NCI-H446 treated with DMSO at 0.1 percent for 48 hours (cell line): ENCODE data around the gene USP5.
"Not testable (repeated sequence)": the region's sequence is repeated elsewhere in the genome, so short reads cannot be mapped to it uniquely, and the experiment has no call there.

Experiments used
- DNase-seq: peaks from one replicate; lab custom pipeline; 2025; lab: John Stamatoyannopoulos, UW

USP5 gene

DNA sequence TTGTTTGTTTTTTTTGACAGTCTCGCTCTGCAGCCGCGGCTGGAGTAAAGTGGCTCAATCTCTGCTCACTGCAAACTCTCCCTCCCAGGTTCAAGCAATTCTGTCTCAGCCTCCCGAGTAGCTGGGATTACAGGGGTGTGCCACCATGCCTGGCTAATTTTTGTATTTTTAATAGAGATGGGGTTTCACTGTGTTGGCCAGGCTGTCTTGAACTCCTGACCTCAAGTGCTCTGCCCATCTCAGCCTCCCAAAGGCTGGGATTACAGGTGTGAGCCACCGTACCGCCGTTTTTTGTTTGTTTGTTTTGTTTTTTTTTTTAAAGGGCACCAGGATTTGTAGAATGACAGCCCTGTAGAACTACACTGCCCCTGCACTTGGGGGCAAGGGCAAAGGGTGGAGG, 36.8 kb downstream of the USP5 start:
- not testable (repeated sequence) for DNase-seq

DNA sequence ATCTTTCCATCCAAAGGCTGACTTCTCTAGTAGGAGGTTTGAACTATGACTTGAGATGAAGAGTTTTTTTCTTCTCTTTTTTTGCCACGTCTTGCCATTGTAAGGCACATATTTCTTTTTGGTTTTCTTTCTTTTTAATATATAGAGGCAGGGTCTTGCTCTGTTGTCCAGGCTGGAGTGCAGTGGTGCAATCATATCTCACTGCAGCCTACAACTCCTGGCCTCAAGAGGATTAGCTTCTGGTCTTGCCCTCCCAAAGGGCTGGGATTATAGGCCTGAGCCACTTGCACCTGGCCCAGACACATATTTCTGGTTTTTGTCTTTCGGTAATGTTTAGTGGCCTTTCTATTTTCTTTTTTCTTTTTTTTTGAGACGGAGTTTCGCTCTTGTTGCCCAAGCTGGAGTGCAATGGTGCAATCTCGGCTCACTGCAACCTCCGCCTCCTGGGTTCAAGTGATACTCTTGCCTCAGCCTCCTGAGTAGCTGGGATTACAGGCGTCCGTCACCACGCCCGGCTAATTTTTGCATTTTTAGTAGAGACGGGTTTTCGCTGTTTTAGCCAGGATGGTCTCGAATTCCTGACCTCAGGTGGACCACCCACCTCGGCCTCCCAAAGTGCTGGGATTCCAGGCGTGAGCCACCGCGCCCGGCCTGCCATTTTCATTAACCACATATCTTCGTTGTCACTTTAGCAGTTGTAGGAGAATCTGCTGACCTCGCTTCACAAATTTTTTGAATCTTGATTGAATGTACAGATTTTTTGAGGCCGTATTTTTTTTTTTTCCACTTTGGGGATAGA, 38.0 kb downstream of the USP5 start:
- not testable (repeated sequence) for DNase-seq

DNA sequence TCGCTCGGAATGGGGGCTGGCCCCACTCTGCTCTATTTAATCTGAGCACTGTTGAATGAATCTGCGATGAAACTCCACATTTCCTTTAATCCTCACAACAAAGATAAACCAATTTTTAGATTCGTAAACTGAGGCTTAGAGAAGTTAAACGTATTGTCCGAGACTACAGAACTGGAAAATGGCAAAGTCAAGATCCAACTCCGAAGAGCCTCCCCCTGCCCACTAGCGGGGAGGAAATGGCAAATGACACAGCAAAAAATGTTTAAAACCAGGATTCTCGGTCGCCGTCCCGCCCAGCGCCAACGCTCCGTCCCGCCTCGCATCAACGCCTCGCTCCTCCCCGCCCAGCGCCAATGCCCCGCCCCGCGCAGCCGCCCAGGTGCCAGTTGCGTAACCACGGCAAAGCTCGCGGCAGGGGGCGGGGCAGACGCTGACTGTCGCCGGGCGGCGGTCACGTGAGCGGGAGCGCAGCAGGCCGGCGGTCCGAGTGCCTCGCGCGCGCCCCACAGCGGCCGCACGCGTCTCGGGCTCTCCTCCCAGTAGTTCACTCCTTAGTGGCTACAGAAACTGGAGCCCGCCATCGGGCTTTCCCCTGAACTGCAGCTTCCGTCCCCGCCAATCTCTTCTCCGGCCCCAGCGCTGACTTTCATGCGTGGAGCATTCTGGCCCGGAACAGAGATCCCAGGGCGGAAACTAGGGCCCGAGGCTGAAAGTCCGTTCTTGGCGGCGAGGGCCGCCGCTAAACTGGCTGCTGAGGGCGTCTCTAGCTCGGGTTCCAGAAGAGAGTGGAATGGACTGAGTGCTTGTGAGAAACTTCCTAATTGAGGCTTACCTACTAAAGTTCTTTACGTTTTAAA, 39.1 kb downstream of the USP5 start:
- DNase-seq: peak; percentile 94

DNA sequence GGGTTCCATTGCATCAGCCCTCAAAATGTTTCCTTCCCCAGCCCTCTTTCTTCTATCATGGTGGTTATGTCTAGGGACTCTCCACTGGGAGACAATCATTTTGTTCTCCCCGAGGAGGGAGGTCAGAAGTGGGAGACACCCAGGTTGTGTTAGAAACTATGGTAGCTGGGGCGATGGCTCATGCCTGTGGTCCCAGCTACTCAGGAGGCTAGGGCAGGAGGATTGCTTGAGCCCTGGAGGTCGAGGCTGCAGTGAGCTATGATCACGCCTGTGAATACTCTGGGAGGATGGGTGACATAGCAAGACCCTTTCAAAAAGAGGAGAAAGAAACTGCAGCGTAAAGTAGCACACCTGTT, 39.7 kb downstream of the USP5 start:
- DNase-seq: no peak

DNA sequence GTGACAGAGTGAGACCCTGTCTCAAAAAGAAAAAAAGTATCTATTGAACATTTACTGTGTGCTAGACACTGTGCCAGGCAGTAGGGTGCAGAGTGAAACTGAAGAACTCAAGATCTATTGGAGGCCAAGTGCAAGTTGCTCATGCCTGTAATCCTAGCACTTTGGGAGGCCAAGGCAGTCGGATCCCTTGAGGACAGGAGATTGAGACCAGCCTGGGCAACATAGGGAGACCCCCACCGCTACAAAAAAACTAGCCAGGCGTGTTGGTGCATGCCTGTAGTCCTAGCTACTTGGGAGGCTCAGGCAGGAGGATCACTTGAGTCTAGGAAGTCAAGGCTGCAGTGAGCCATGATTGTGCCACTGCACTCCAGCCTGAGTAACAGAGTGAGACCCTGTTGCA, 40.7 kb downstream of the USP5 start:
- DNase-seq: not testable (repeated sequence)

DNA sequence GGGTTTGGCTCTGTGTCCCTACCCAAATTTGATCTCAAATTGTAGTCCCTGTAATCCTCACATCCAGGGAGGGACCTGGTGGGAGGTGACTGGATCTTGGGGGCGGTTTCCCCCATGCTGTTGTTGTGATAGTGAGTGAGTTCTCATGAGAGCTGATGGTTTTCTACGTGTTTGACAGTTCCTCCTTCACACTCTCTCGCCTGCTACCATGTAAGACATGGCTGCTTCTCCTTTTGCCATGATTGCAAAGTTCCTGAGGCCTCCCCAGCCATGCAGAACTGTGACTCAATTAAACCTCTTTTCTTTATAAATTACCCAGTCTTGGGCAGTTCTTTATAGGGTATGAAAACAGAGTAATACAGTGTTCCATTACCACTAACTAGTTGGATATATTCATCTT, 42.4 kb downstream of the USP5 start:
- DNase-seq: no peak

DNA sequence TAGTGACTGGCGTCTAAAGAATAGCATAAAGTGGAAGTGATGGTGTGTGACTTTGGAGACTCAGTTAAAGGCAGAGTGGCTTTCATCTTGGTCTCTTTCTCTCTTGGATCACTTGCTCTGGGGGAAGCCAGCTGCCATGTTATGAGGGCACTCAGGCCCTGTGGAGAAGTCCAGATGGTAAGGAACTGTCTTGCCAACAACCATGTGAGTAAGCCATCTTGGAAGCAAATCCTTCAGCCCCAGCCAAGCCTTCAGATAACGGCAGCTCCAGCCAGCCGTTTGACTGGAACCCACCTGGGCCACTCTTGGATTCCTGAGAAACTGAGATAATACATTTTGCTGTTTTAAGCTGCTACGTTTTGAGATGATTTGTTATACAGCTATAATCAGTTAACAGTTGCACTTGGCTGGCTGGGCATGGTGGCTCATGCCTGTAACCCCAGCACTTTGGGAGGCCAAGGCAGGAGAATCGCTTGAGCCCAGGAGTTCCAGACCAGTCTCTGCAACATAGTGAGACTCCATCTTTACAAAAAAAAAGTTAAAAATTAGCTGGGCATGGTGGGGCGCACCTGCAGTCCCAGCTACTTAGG, 45.0 kb downstream of the USP5 start:
- DNase-seq: peak; percentile 80

DNA sequence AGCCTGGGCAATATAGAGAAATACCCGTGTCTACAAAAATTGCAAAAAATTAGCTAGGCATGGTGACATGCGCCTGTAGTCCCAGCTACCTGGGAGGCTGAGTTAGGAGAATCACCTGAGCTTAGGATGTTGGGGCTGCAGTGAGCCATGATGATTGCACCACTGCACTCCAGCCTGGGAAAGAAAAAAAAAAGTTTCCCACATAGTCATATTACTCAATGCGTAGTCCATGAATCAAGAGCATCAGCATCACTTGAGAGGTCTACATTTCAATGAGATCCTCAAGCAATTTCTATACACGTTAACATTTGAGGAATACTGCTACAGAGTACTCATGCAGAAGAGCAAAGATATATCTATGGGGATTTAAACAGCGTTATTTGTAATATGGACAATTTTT, 47.5 kb downstream of the USP5 start:
- no peak for DNase-seq

DNA sequence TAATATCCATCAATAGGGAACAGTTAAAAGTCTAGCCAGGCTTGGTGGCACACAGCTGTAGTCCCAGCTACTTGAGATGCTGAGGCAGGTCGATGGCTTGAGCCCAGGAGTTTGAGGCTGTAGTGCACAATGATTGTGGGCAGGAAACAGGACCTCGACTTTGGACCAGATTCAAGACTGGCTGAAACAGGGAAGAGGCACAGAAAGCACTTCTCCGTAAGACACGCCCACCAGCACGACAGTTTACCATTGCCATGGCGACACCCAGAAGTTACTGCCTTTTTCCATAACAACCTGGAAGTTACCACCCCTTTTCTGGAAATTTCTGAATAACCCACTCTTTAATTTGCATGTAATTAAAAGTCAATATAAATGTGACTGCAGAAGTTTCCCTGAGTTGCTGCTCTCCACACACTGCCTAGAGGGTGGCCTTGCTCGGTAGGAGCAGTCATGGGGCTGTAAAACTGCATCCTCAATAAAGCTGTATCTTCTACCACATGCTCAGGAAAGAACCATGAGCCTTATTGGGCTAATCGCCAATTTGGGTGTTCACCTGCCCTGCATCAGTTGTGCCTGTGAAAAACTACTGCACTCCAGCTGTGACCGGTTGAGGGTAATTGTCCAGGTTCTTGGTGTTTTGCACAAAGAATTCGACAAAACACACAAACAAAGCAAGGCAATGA, 48.0 kb downstream of the USP5 start:
- DNase-seq: no peak

DNA sequence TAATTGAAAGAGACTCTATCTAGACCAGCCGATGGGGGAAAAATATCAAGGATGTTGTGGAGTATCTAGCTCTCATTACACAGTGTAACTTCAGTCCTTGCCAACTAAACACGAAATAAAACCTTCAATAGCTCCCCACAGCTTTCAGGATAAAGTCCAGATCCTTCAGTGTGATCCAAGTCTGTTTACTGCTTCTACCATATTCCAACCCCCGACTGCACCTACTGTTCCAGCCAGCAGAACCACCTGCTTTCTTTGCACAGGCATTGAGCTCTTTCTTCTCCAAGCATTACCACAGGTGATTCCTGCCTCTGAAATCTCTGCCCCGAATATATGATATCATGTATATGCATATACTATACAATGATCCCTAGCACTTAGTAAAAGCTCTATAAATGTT, 50.5 kb downstream of the USP5 start:
- no peak for DNase-seq

DNA sequence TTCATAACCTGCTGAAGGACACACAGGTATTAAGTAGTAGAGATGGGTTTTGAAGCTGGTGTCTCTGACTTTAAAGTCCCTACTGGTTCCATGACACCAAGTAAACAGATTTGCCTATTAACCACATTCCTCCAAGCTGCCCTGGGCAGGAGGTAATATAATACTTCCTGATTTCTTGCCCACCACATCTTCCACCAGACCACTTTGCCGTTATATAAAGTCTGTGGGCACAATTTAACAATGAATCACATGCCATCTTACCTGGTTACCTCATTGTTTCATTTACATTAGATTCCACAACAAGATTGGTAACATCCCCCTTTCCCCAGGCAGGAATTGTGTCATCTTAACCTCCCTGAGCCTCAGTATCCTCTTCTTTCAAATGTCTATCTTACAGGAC, 51.8 kb downstream of the USP5 start:
- DNase-seq: no peak

DNA sequence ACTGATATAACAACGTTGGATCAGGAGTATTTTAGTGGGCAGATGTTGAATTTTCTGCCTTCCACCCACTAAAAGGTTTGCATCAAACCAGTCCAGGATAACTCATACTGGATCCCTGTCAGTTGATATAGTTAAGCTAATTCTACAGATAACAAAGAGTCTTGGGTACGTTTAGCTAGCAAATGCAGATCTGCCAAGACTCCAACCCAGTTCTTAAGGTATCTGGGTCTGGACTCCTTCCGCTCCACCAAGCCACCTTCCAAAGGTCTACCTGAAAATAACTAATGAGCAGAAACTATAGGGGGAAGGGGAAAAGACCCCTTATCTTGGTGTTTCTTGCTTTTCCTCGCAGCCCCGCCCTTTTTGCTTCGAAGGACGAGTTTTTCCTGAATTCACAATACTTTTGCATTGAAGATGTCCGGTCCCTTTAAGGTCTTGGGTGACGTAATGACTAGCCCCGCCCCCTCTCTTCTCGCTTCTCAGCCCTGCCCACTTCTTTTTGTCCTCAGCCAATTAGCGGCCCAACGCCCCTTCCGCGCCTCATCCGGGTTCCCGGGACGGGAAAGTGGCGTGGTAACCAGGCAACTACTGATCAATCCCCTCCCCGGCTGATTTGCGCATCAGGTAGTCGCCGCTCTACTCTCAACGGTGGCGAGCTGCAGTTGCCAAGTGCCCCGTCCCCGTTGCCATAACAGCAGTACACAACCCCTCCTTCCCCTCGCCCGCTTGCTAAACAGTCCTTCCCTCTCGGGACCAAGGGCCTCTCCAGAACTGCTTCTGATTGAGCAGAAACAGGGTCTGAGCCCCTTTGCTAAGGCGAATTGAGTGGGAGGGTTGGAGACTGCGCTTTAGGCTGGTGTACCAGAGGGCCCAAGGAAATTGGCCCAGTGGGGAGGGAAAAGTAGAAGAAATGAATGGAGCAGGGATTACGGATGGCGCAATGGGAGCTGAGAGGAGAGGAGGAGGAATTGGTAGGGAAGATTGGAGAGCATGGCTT, 52.6 kb downstream of the USP5 start, which contains the start of gene LRRC23:
TSS of gene LRRC23 (plus strand) at position 543 of the 997 bp plus-strand sequence. CDS start 812 bp downstream, outside the sequence.
- peak; percentile 94 for DNase-seq

DNA sequence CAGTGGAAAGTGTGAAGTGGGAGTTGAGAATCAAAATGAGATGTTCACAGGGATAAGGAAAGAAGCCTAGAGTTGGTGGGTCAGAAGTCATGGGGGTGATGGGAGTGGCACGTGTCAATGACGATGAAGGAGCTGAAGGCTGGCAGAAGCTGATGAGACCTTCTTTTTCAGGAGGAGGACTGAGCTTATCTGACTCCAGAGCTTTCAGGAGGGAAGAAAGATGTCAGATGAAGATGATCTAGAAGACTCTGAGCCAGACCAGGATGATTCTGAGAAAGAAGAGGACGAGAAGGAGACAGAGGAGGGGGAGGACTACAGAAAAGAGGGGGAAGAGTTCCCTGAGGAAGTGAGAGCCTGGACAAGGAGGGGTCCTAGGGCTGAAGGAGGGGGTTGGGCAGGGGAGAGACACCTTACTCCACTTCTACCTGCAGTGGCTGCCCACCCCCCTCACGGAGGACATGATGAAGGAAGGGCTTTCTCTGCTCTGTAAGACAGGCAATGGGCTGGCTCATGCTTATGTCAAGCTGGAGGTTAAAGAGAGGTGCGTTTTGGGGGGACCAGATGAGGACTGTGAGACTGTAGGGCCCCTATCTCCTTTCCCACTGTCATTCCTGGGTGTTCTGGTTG, 53.6 kb downstream of the USP5 start:
- DNase-seq: no peak

DNA sequence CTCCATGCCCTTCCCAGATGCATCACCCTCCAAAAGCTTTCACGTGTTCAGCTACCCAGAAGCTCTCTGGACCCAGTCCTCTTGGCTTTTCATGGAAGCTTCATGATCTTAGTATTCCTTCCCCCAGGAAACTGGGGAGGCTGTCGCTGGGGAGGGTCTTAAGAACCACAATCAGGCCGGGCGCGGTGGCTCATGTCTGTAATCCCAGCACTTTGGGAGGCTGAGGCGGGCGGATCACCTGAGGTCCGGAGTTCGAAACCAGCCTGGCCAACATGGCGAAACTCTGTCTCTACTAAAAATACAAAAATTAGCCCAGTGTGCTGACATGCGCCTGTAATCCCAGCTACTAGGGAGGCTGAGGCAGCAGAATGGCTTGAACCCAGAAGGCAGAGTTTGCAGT, 56.2 kb downstream of the USP5 start:
- DNase-seq: not testable (repeated sequence)

DNA sequence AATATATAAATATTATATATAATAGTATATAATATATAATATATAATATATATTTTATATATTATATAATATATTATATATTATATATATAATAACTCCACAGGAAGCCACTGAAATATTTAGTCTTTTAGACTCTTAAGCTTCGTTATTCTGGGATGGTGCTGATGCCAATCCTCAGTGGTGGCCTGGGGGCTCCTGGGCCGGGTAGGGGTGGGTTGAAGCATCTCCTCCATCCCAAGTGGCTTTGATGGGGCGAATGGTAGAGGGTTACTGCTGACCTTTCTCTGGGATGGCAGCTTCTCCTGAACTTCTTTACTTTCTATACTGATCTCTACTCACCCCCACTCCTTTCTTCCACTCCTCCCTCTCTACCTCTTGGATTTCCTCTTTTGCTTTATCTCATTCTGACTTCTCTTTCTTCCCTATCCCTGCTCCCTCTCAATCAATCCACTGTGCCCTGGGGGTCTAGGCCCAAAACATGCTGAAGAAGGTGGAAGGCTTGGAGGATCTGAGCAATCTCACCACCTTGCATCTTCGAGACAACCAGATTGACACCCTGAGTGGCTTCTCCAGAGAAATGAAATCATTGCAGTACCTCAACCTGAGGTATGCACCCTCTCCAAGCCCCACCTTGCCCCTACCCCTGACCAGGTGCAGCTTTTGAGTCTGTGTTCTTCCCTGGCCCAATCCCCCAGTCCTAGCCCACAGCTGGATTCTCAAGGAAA, 57.6 kb downstream of the USP5 start:
- DNase-seq: no peak

DNA sequence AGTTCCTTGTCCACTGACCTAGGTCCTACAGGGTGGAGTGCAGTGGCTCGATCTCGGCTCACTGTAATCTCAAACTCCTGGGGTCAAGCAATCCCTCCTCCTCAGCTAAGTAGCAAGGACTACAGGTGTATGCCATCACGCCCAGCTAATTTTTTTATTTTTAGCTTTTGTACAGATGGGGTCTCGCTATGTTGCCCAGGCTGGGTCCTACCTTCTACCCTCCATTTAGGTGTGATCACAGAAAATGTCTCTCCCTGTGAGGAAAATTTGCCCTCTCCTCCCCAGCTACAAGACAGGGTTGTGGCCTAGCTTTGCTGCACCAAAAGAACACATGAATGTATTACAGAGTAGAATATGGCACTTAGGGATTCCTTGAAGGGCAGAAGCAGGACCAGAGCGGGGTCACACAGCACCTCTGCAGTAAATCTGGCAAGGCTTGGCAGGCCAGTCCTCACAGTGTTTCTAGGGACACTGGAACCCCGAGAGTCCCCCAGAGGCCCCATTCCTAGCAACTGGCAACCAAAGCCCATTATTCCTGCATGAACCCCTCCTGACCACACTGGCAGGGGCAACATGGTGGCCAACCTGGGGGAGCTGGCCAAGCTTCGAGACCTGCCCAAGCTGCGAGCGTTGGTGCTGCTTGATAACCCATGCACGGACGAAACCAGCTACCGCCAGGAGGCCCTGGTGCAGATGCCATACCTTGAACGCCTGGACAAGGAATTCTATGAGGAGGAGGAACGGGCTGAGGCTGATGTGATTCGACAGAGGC, 60.4 kb downstream of the USP5 start:
- DNase-seq: no peak

DNA sequence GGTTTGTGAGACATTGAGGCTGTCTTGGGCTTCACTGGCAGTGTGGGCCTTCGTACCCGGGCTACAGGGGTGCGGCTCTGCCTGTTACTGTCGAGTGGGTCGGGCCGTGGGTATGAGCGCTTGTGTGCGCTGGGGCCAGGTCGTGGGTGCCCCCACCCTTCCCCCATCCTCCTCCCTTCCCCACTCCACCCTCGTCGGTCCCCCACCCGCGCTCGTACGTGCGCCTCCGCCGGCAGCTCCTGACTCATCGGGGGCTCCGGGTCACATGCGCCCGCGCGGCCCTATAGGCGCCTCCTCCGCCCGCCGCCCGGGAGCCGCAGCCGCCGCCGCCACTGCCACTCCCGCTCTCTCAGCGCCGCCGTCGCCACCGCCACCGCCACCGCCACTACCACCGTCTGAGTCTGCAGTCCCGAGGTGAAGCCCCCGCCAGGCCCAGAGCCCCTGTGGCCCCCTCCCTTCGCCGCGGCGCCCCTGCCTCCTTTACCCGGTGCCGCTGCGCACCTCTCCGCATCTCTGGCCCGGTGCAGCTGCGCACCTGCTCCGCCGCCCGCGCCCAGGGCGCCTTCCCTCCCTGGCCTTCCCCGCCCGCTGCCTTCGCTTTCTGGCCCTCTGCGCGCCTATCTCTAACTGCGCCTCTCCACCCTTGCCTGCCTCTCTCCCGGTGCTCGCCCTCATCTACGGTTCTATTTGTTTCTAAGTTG, 62.4 kb downstream of the USP5 start, which contains the start of gene ENO2:
TSS of gene ENO2 (plus strand) at position 335 of the 701 bp plus-strand sequence. CDS start 1,253 bp downstream, outside the sequence.
- peak; percentile 39 for DNase-seq
